Measurements from ENCODE around the gene CD59. TPM values are rescaled to one million over a fixed set of nuclear protein-coding genes. Genes with fewer than 3 reads are reported as not detected.

CD59 gene
- total and polyA plus RNA-seq, 9 of the 15 experiments (the other 6 are each of a cell fraction or from before 2014, with no cell fraction given) = 38.1 to 338 (median 173) TPM

DNA sequence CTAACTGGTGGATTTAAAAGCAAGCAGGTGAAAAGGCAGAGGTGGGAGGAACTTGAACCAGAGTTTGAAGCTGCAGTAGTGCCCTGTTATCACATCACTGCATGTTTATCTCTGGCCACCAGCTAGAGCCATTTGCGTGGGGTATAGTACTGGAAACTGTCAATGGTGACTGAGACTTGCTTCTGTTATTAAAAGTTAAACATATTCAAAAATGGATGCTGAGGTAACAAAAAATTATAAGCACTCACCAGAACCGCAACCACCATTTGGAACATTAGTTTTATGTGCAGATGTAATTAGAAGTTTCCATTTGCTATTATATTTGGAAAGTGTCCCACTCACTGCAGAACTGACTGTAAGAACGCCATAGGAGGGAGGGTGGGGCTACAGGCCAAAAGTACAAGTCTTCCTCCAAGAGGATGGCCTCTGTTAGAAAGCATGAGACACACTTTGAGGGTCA, 1.2 kb upstream of the CD59 start (continued):
- peak; percentile 44; the same call in 1 of the 2 replicates for TF ChIP-seq JUN (IDR thresholded peaks at IDR 0.05; ENCODE audit: borderline replicate concordance, low read depth, low read length)
- TF ChIP-seq JUN (CRISPR knock-in tag; IDR thresholded peaks at IDR 0.05; ENCODE audit: borderline replicate concordance) = no peak
- peak; percentile 71 for TF ChIP-seq VEZF1 (CRISPR knock-in tag; IDR thresholded peaks at IDR 0.05)
- TF ChIP-seq ZNF436 (CRISPR knock-in tag; IDR thresholded peaks at IDR 0.05) = no peak
- no peak for TF ChIP-seq RBM25 (IDR thresholded peaks at IDR 0.05; ENCODE audit: low read depth, low read length, severe bottlenecking)
- TF ChIP-seq ZNF561 (CRISPR knock-in tag; conservative IDR thresholded peaks at IDR 0.05) = no peak
- peak; percentile 73 for TF ChIP-seq CCNT2 (IDR thresholded peaks at IDR 0.05; ENCODE audit: borderline replicate concordance, extremely low read depth, insufficient read length, low read depth, low read length)
- no peak for TF ChIP-seq EZH2 (IDR thresholded peaks at IDR 0.05; ENCODE audit: borderline replicate concordance, low read depth, low read length)
- peak in 1 of 2 experiments; percentile 76; a peak in 2 of 4 replicates for TF ChIP-seq TBL1XR1 (IDR thresholded peaks at IDR 0.05; ENCODE audit: low read length in 2 of 2)
- peak; percentile 92 for TF ChIP-seq LEF1 (IDR thresholded peaks at IDR 0.05)
- TF ChIP-seq E2F3 (CRISPR knock-in tag; IDR thresholded peaks at IDR 0.05) = no peak
- no peak for TF ChIP-seq IFI16 (CRISPR knock-in tag; IDR thresholded peaks at IDR 0.05)
- TF ChIP-seq DPF2 (IDR thresholded peaks at IDR 0.05) = peak; percentile 97
- no peak for TF ChIP-seq NR4A1 (CRISPR knock-in tag; IDR thresholded peaks at IDR 0.05)
- no peak for TF ChIP-seq NR4A1 (tag; IDR thresholded peaks at IDR 0.05)
- TF ChIP-seq ZNF778 (CRISPR knock-in tag; IDR thresholded peaks at IDR 0.05) = no peak
- TF ChIP-seq EGR1 (conservative IDR thresholded peaks at IDR 0.05) = peak; percentile 93
- TF ChIP-seq, protein P1, sequence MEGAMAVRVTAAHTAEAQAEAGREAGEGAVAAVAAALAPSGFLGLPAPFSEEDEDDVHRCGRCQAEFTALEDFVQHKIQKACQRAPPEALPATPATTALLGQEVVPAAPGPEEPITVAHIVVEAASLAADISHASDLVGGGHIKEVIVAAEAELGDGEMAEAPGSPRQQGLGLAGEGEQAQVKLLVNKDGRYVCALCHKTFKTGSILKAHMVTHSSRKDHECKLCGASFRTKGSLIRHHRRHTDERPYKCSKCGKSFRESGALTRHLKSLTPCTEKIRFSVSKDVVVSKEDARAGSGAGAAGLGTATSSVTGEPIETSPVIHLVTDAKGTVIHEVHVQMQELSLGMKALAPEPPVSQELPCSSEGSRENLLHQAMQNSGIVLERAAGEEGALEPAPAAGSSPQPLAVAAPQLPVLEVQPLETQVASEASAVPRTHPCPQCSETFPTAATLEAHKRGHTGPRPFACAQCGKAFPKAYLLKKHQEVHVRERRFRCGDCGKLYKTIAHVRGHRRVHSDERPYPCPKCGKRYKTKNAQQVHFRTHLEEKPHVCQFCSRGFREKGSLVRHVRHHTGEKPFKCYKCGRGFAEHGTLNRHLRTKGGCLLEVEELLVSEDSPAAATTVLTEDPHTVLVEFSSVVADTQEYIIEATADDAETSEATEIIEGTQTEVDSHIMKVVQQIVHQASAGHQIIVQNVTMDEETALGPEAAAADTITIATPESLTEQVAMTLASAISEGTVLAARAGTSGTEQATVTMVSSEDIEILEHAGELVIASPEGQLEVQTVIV (CRISPR knock-in tag; IDR thresholded peaks at IDR 0.05; ENCODE audit: borderline replicate concordance) = no peak
- no peak for TF ChIP-seq GTF2A2 (tag; IDR thresholded peaks at IDR 0.05)
- peak; percentile 93; the same call in 1 of the 2 replicates for TF ChIP-seq RNF2 (IDR thresholded peaks at IDR 0.05)
- no peak for TF ChIP-seq ZNF311 (CRISPR knock-in tag; IDR thresholded peaks at IDR 0.05)
- no peak for TF ChIP-seq KDM5B (IDR thresholded peaks at IDR 0.05; ENCODE audit: insufficient replicate concordance, low read depth, low read length)
- no peak for TF ChIP-seq FIP1L1 (IDR thresholded peaks at IDR 0.05; ENCODE audit: low read depth, low read length, poor library complexity, severe bottlenecking)
- no peak for TF ChIP-seq MLLT1 (IDR thresholded peaks at IDR 0.05)
- TF ChIP-seq SMAD1 (IDR thresholded peaks at IDR 0.05; ENCODE audit: low read depth, low read length, partially characterized antibody) = no peak

Data from K562 (cell line).